Brain microvascular endothelial cell (primary cell): ENCODE measurements around the gene PAPPA2.

Experiments used
- DNase-seq: peaks from one replicate; pipeline ENCODE4 v3.0.0-alpha.2; 2020
- H3K27ac ChIP-seq: fragments of 250-450 bp; sonication (Bioruptor Pico); 2 replicates; pipeline ENCODE4 v1.5.1; 2020; ENCODE audit warnings: mild to moderate bottlenecking, moderate library complexity
- H3K27me3 ChIP-seq: fragments of 250-450 bp; sonication (Bioruptor Pico); replicated peaks from 2 replicates; pipeline ENCODE4 v1.5.1; 2020; ENCODE audit warnings: mild to moderate bottlenecking
- H3K36me3 ChIP-seq: fragments of 250-450 bp; sonication (Bioruptor Pico); replicated peaks from 2 replicates; pipeline ENCODE4 v1.5.1; 2020; ENCODE audit warnings: mild to moderate bottlenecking
- H3K4me3 ChIP-seq: 2 replicates; pipeline ENCODE4 v1.5.1; 2011; ENCODE audit warnings: low read depth, mild to moderate bottlenecking, control low read depth, low read length, moderate library complexity
- in situ Hi-C: cut with HindIII; loops from 2 replicates; pipeline ENCODE4 v1.10.0; 2017; ENCODE audit warnings: low sequenced_read_pairs, low pct_ligation_motif_present
- TF ChIP-seq, protein P1 (sequence below): IDR thresholded peaks from 2 replicates; pipeline ENCODE4 v1.5.1; 2011; ENCODE audit warnings: low read depth, mild to moderate bottlenecking, moderate library complexity, low read length, control low read depth, inconsistent platforms; ENCODE audit errors: missing control alignments

PAPPA2 gene

DNA sequence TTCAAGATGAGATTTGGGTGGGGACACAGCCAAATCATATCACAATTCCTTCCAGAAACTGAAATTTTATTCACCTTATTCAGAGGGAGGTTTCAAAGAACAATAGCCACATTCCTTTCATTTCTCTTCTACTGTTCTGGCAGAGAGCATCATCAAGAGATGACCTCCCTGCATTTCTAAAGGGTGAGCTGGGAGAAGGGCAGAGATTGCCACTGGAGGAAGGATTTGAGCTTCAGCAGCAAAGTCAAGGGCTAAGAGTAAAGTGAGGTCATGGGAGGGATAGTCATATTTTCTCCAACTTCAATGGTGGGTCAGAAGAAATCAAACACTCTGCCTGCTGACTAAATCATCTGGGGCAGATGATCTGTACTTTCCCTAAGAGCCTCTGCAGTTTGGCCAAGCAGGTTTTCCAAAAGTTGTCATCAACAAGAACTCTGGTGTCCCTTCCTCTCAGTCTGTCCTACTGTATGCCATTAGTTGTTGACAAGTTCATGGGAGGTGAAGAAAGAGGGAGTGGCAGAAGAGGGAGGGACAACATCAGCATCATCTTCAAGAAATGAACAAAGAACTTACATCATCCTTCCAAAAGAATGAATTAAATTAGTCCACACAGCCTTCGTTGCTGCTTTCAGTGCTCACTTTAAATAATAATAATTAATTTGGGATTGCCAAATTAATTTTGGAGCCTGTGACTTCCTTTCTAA is 403.2 kb downstream of the PAPPA2 start:
- H3K36me3 ChIP-seq, result no peaks in the 10 kb centered on the region
- DNase-seq, result no peak
- no peaks in the 10 kb centered on the region for H3K27me3 ChIP-seq
- in situ Hi-C loops, result no loop called here
- no peak overlapping the region for H3K4me3 ChIP-seq
- H3K27ac ChIP-seq, result no peak overlapping the region
- TF ChIP-seq, protein P1, sequence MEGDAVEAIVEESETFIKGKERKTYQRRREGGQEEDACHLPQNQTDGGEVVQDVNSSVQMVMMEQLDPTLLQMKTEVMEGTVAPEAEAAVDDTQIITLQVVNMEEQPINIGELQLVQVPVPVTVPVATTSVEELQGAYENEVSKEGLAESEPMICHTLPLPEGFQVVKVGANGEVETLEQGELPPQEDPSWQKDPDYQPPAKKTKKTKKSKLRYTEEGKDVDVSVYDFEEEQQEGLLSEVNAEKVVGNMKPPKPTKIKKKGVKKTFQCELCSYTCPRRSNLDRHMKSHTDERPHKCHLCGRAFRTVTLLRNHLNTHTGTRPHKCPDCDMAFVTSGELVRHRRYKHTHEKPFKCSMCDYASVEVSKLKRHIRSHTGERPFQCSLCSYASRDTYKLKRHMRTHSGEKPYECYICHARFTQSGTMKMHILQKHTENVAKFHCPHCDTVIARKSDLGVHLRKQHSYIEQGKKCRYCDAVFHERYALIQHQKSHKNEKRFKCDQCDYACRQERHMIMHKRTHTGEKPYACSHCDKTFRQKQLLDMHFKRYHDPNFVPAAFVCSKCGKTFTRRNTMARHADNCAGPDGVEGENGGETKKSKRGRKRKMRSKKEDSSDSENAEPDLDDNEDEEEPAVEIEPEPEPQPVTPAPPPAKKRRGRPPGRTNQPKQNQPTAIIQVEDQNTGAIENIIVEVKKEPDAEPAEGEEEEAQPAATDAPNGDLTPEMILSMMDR, result no peak

DNA sequence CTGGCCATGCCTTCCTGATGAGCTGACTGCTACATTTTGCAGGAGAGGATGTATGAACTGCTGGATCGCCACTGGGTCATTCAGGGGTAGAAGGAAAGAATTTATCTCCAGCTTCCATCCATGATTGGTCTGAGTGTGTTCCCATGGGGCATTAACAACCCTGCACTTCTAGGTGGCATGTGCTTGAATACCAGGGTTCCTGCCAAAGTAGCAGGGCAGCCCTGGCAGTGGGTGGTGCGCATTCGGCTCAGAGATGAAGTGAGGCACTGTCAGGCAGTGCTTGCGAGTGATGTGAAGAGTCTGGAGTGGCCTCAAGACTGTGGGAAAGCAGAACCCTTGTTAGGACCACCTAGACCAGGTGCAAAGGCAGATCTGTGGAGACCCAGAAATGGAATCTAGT is 406.6 kb downstream of the PAPPA2 start:
- no peak for DNase-seq
- no peak overlapping the region for H3K4me3 ChIP-seq
- H3K27me3 ChIP-seq, result no peaks in the 10 kb centered on the region
- in situ Hi-C loops, result no loop called here
- no peaks in the 10 kb centered on the region for H3K36me3 ChIP-seq
- TF ChIP-seq, protein P1, result no peak
- H3K27ac ChIP-seq, result no peak overlapping the region

DNA sequence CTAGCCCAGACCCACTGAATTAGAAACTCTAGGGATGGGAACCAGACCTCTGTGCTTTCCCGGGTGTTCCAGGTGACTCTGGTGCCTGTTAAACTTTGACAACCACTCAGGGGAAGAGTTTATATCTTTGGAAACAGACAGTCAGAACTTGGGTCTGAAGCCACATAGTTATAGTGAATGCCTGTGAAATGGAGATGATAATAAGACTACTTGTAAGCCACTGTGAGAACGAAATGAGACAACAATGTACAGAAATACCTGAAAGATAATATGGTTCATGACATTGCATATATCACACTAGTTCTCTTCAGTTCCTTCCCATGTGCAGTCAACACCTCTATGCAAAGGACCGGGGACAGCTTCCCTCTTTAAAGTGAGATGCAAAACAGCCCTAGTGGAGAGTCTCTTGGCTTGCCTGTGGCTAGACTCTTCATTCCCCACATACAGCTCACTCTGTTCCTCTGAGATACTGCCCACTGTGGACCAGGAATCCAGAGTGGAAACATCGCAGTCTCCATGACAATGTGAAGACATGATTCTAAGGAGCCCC is 414.1 kb downstream of the PAPPA2 start:
- H3K27ac ChIP-seq, result no peak overlapping the region
- H3K4me3 ChIP-seq, result no peak overlapping the region
- no peaks in the 10 kb centered on the region for H3K27me3 ChIP-seq
- TF ChIP-seq, protein P1, result no peak
- no peaks in the 10 kb centered on the region for H3K36me3 ChIP-seq
- in situ Hi-C loops, result no loop called here
- no peak for DNase-seq

DNA sequence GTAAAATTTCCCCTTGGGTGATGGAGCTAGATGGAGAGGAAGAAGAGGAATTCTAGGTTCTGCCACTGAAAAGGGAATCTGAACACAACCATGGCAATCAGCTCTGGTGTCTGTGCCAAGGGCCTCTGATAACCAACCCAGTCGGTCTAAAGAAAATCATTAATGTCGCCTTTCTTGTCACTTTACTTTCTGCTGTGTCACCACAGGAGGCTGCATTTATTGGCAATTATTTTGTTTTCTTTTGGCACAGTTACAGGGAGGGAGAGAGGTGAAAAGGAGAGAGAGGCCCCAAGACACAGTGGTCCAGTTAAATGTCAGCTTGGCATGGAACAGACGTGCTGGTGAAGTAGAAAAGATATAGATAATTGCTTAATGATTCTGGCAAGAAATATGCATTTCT is 414.6 kb downstream of the PAPPA2 start:
- in situ Hi-C loops, result no loop called here
- no peaks in the 10 kb centered on the region for H3K36me3 ChIP-seq
- TF ChIP-seq, protein P1, result no peak
- no peak for DNase-seq
- H3K4me3 ChIP-seq, result no peak overlapping the region
- no peaks in the 10 kb centered on the region for H3K27me3 ChIP-seq
- H3K27ac ChIP-seq, result no peak overlapping the region

DNA sequence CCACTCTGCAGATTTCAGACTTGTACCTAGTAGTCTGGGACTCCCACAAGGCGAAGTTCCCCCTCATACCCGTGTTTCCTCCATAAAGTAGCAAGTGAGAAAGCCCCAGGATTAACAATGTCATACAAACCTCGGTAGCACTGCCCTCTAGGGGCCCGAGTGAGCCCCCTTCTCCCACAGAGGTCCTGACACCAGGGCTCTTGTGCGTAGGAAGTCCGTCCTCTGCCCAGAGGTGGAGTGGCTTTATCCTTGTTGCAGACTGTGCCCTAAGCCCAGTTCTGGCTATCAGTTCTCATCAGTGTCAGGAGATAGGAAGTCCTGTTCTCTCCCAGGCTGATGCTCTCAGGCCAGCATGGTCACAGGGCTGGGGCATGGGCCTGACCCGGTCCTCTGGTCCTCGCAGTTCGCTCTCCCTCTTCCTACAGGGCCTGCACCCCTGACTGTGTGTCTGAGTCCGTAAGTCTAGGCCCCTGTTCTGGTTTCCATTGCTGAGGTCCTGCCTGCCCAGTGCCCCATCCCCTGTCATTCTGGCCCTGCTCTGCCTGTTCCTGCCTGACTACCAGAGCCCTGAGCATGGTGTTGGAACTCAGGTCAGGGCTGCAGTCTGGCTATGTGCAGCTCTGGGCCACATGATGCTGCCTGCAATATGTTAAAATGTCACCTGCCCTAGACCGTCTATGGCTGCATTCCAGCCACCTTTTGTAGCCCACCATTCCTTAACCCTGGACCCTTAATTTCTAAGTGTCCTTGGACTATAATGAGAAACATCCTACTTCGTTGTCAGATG is 416.0 kb downstream of the PAPPA2 start:
- in situ Hi-C loops, result no loop called here
- Histone ChIP-seq H3K36me3 (no peaks in the 10 kb centered on the region), H3K27me3 (no peaks in the 10 kb centered on the region), H3K4me3 (no peak overlapping the region), H3K27ac (no peak overlapping the region)
- TF ChIP-seq, protein P1, result no peak
- no peak for DNase-seq
